ENCODE results near the gene CCDC178.
"Not testable (repeated sequence)": the region's sequence is repeated elsewhere in the genome, so short reads cannot be mapped to it uniquely, and the experiment has no call there.

The CCDC178 gene

DNA sequence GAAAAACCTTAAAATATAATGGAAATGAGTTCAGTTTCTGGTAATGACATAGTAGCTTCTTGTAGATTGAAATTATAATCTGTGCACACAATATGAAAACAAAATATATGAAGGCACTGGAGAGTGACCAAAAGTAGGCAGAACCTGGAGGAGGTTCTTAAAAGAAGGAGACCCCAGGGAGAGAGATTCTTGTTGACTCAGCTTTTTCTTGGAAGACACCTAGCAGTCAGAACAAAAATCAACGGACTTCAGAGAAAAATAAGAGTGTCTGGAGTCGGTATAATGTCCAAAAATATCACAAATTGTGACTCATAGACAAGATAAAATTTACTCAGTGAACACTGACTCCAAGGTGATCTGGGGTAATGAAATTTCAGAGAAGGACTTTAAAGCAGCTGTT lies 286.5 kb downstream of the CCDC178 start:
- H3K27ac ChIP-seq (ENCODE audit: low read depth, low read length, poor library complexity, severe bottlenecking), result no peak overlapping the region
- H4K20me1 ChIP-seq (ENCODE audit: insufficient read depth, low read length), result no peaks in the 10 kb centered on the region
- no peaks in the 10 kb centered on the region for H3K9me2 ChIP-seq (ENCODE audit: low read depth, low read length)
- no peaks in the 10 kb centered on the region for H3K36me3 ChIP-seq (ENCODE audit: insufficient read depth, low read length)
- no peak overlapping the region for H3K9ac ChIP-seq (ENCODE audit: low read length)
- H3F3A ChIP-seq (ENCODE audit: insufficient read depth, low read length), result no peaks in the 10 kb centered on the region
- H3K4me2 ChIP-seq (ENCODE audit: low read length), result no peak overlapping the region
- H3K4me3 ChIP-seq (ENCODE audit: low read depth, low read length, poor library complexity, severe bottlenecking), result no peak overlapping the region
- no peaks in the 10 kb centered on the region for H3K79me2 ChIP-seq (ENCODE audit: insufficient read depth, low read length)
- no peaks in the 10 kb centered on the region for H3K9me3 ChIP-seq (ENCODE audit: low read length)
- TF ChIP-seq EZH2 (IDR thresholded peaks at IDR 0.05; ENCODE audit: borderline replicate concordance, low read length) (no peak), CTCF (IDR thresholded peaks at IDR 0.05; ENCODE audit: low read length) (no peak)
- H3K4me1 ChIP-seq (ENCODE audit: insufficient read depth, low read length, severe bottlenecking), result no peaks in the 10 kb centered on the region
- no peaks in the 10 kb centered on the region for H3K27me3 ChIP-seq (ENCODE audit: insufficient read depth, low read length)
- H2AFZ ChIP-seq (ENCODE audit: low read length), result no peak overlapping the region

DNA sequence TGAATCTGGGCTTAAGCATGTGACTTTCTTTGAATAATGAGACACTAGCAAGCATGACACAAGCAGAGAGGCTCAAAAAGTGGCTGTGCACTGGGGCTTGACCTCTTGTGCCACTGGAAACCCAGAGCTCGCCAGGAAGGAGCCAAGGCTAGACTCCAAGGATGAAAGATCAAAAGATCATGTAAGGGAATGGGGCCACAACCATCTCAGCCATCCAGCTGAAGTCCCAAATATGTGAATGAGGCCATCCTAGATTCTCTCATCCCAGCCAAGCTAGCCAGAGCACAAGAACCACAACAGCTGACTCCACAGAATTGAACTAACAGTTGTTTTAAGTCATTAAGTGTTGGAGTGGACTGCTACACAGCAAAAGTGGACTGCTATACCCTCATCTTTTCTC lies 288.1 kb downstream of the CCDC178 start:
- no peaks in the 10 kb centered on the region for H4K20me1 ChIP-seq (ENCODE audit: insufficient read depth, low read length)
- no peaks in the 10 kb centered on the region for H3K36me3 ChIP-seq (ENCODE audit: insufficient read depth, low read length)
- no peaks in the 10 kb centered on the region for H3K9me2 ChIP-seq (ENCODE audit: low read depth, low read length)
- TF ChIP-seq CTCF (IDR thresholded peaks at IDR 0.05; ENCODE audit: low read length) (no peak), EZH2 (IDR thresholded peaks at IDR 0.05; ENCODE audit: borderline replicate concordance, low read length) (no peak)
- no peaks in the 10 kb centered on the region for H3K79me2 ChIP-seq (ENCODE audit: insufficient read depth, low read length)
- no peaks in the 10 kb centered on the region for H3K9me3 ChIP-seq (ENCODE audit: low read length)
- H2AFZ ChIP-seq (ENCODE audit: low read length), result no peak overlapping the region
- no peaks in the 10 kb centered on the region for H3K4me1 ChIP-seq (ENCODE audit: insufficient read depth, low read length, severe bottlenecking)
- no peaks in the 10 kb centered on the region for H3F3A ChIP-seq (ENCODE audit: insufficient read depth, low read length)
- H3K4me2 ChIP-seq (ENCODE audit: low read length), result no peak overlapping the region
- H3K4me3 ChIP-seq (ENCODE audit: low read depth, low read length, poor library complexity, severe bottlenecking), result no peak overlapping the region
- H3K27ac ChIP-seq (ENCODE audit: low read depth, low read length, poor library complexity, severe bottlenecking), result no peak overlapping the region
- no peaks in the 10 kb centered on the region for H3K27me3 ChIP-seq (ENCODE audit: insufficient read depth, low read length)
- no peak overlapping the region for H3K9ac ChIP-seq (ENCODE audit: low read length)

- H3K4me1 ChIP-seq (ENCODE audit: insufficient read depth, low read length, severe bottlenecking); H3K4me2 ChIP-seq (ENCODE audit: low read length); H3K79me2 ChIP-seq (ENCODE audit: insufficient read depth, low read length); H3K4me3 ChIP-seq (ENCODE audit: low read depth, low read length, poor library complexity, severe bottlenecking); H3K27ac ChIP-seq (ENCODE audit: low read depth, low read length, poor library complexity, severe bottlenecking); H4K20me1 ChIP-seq (ENCODE audit: insufficient read depth, low read length); H3F3A ChIP-seq (ENCODE audit: insufficient read depth, low read length); H3K9ac ChIP-seq (ENCODE audit: low read length); H3K9me3 ChIP-seq (ENCODE audit: low read length); H3K9me2 ChIP-seq (ENCODE audit: low read depth, low read length); H2AFZ ChIP-seq (ENCODE audit: low read length); H3K36me3 ChIP-seq (ENCODE audit: insufficient read depth, low read length); H3K27me3 ChIP-seq (ENCODE audit: insufficient read depth, low read length): not testable (repeated sequence)
These were observed 292.7 kb downstream of the CCDC178 start for GRCh38 chr18:33147811-33148210.

GRCh38 chr18:33146014-33146413 lies 294.5 kb downstream of the CCDC178 start:
- no peaks in the 10 kb centered on the region for H3K79me2 ChIP-seq (ENCODE audit: insufficient read depth, low read length)
- H3K9me2 ChIP-seq (ENCODE audit: low read depth, low read length), result no peaks in the 10 kb centered on the region
- TF ChIP-seq EZH2 (IDR thresholded peaks at IDR 0.05; ENCODE audit: borderline replicate concordance, low read length) (no peak), CTCF (IDR thresholded peaks at IDR 0.05; ENCODE audit: low read length) (no peak)
- H3K4me1 ChIP-seq (ENCODE audit: insufficient read depth, low read length, severe bottlenecking), result no peaks in the 10 kb centered on the region
- no peaks in the 10 kb centered on the region for H3F3A ChIP-seq (ENCODE audit: insufficient read depth, low read length)
- no peak overlapping the region for H3K27ac ChIP-seq (ENCODE audit: low read depth, low read length, poor library complexity, severe bottlenecking)
- H3K4me3 ChIP-seq (ENCODE audit: low read depth, low read length, poor library complexity, severe bottlenecking), result no peak overlapping the region
- H3K27me3 ChIP-seq (ENCODE audit: insufficient read depth, low read length), result no peaks in the 10 kb centered on the region
- no peaks in the 10 kb centered on the region for H3K9me3 ChIP-seq (ENCODE audit: low read length)
- no peak overlapping the region for H3K4me2 ChIP-seq (ENCODE audit: low read length)
- no peaks in the 10 kb centered on the region for H4K20me1 ChIP-seq (ENCODE audit: insufficient read depth, low read length)
- no peak overlapping the region for H2AFZ ChIP-seq (ENCODE audit: low read length)
- no peak overlapping the region for H3K9ac ChIP-seq (ENCODE audit: low read length)
- H3K36me3 ChIP-seq (ENCODE audit: insufficient read depth, low read length), result no peaks in the 10 kb centered on the region
